Cardiac muscle cell (in vitro differentiated cells and primary cell): ENCODE measurements around the gene POLR3H. TPM values are rescaled to one million over a fixed set of nuclear protein-coding genes. Genes with fewer than 3 reads are reported as not detected.

Experiments used
- DNase-seq, 2 donors: peaks; one replicate each; pipeline versions ENCODE4 v3.0.0 to v3.0.0-alpha.2; 2010 to 2017; ENCODE audit warnings: low read depth in 1 of 2, low spot score in 1 of 2
- H3K27ac ChIP-seq: fragments of 200-600 bp; sonication (generic); 2 replicates; pipeline ENCODE4 v1.5.1; 2016
- H3K27me3 ChIP-seq: fragments of 200-600 bp; sonication (generic); 2 replicates; pipeline ENCODE4 v1.6.0; 2016; ENCODE audit warnings: control low read depth
- H3K36me3 ChIP-seq: fragments of 200-600 bp; sonication (generic); 2 replicates; pipeline ENCODE4 v1.5.1; 2016; ENCODE audit warnings: control low read depth
- H3K4me1 ChIP-seq: fragments of 200-600 bp; sonication (generic); 2 replicates; pipeline ENCODE4 v1.8.1; 2017; ENCODE audit warnings: low read depth, mild to moderate bottlenecking, mixed run types
- H3K4me3 ChIP-seq: fragments of 200-600 bp; sonication (generic); 2 replicates; pipeline ENCODE4 v1.5.1; 2016; ENCODE audit warnings: mild to moderate bottlenecking
- H3K9me3 ChIP-seq: fragments of 200-600 bp; sonication (generic); 2 replicates; pipeline ENCODE4 v1.5.1; 2017; ENCODE audit warnings: low read depth, mild to moderate bottlenecking, control low read depth
- polyA plus RNA-seq: library from polyadenylated mRNA; unstranded; fragments of >200 nt; fragmentation: Nextera tagmentation; extraction: Ambion mirVana; gene quantifications from 2 replicates; pipeline ENCODE4 v1.2.1, GENCODE V29; 2016
- total RNA-seq: library from RNA; depleted of rRNA; stranded (reverse); fragments of >200 nt; gene quantifications from 2 replicates; pipeline ENCODE4 v1.2.3, GENCODE V29; 2016
- TF ChIP-seq, protein P1 (sequence below): IDR thresholded peaks from 2 replicates; pipeline ENCODE4 v1.5.1; 2012; ENCODE audit warnings: low read depth, mild to moderate bottlenecking, low read length

Gene POLR3H
- total and polyA plus RNA-seq, 2 experiments from 2014 or later = 11.4 to 30.9 TPM

DNA sequence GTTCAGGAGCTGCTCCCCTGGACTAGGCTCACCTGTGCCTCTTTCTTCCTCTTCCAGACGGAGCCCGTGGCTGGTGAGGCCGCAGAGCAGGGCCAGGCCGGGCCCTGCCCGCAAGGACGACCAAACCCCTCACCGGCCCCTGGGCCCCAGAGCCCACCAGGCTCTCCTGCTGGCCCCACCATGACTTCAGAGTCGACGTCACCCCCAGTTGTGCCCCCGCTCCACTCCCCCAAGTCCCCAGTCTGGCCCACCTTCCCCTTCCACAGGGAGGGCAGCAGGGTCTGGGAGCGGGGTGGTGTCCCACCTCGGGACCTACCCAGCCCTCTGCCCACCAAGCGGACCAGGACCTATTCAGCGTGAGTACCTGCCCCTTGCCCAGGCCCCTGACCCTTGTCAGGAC lies 27.5 kb upstream of the POLR3H start:
- H3K27me3 ChIP-seq = no peaks in the 10 kb centered on the region
- H3K4me1 ChIP-seq = no peaks in the 10 kb centered on the region
- TF ChIP-seq, protein P1, sequence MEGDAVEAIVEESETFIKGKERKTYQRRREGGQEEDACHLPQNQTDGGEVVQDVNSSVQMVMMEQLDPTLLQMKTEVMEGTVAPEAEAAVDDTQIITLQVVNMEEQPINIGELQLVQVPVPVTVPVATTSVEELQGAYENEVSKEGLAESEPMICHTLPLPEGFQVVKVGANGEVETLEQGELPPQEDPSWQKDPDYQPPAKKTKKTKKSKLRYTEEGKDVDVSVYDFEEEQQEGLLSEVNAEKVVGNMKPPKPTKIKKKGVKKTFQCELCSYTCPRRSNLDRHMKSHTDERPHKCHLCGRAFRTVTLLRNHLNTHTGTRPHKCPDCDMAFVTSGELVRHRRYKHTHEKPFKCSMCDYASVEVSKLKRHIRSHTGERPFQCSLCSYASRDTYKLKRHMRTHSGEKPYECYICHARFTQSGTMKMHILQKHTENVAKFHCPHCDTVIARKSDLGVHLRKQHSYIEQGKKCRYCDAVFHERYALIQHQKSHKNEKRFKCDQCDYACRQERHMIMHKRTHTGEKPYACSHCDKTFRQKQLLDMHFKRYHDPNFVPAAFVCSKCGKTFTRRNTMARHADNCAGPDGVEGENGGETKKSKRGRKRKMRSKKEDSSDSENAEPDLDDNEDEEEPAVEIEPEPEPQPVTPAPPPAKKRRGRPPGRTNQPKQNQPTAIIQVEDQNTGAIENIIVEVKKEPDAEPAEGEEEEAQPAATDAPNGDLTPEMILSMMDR = no peak
- H3K9me3 ChIP-seq = no peaks in the 10 kb centered on the region
- H3K27ac ChIP-seq = no peak overlapping the region
- H3K4me3 ChIP-seq = no peak overlapping the region
- no peak for DNase-seq
- H3K36me3 ChIP-seq = no peaks in the 10 kb centered on the region

DNA sequence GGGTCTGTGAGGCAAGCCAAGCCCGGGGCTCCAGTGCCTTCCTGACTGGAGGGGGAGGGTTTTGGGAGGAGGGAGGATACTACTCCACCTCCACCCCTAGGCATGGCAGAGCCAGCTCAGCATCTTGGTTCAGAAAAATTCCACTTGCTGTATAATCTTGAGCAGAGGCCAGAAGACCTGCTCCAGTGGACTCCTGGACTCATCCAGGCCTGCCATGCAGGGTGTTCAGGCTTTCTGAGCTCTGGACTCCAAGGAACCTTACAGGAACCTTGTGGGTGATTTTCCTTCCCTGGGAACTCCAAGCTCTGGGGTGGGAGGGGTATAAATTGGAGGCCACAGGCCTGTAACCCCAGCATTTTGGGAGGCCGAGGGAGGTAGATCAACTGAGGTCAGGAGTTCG lies 26.0 kb upstream of the POLR3H start:
- H3K27ac ChIP-seq = no peak overlapping the region

DNA sequence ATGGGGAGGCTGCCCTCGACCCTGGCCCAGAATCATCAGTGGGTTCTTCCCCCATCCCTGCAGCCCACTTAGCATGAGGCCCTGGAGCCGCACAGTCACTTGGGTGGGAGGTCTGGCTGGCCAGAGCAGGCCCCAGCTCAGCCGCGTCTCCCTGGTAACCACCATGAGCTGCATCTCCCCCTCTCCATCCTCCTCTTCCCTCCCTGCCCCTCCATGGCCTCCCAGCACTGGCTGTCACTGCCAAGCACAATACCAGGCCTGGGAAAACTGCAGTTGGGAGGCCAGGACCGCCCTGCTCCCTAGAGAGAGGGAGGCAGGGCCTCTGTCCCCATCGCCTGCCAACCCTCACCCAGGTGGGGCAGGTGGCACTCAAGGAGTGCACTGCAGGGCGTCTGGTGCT lies 24.5 kb upstream of the POLR3H start:
- H3K4me3 ChIP-seq = no peak overlapping the region
- TF ChIP-seq, protein P1 = no peak
- H3K9me3 ChIP-seq = no peaks in the 10 kb centered on the region
- no peak overlapping the region for H3K27ac ChIP-seq
- no peaks in the 10 kb centered on the region for H3K4me1 ChIP-seq
- H3K27me3 ChIP-seq = no peaks in the 10 kb centered on the region
- H3K36me3 ChIP-seq = no peaks in the 10 kb centered on the region
- DNase-seq = no peak

More for the DNA sequence above, 26.0 kb upstream of the POLR3H start:
- Histone ChIP-seq H3K4me1 (no peaks in the 10 kb centered on the region), H3K9me3 (no peaks in the 10 kb centered on the region), H3K4me3 (no peak overlapping the region), H3K27me3 (no peaks in the 10 kb centered on the region), H3K36me3 (no peaks in the 10 kb centered on the region)
- no peak for DNase-seq
- TF ChIP-seq, protein P1 = no peak

DNA sequence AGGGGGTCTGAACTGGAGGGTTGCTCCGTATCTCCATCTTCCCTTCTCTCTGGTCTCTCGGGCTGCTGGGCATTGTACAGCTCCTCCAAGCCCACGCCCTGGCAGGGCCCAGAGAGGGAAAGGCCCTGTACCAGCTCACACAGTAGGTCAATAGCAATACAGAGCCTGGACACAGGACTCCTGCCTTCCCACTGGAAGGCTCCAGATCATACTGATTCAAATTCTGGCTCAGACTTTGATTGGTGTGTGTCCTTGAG lies 23.2 kb upstream of the POLR3H start:
- Histone ChIP-seq H3K36me3 (no peaks in the 10 kb centered on the region), H3K4me3 (no peak overlapping the region), H3K27ac (no peak overlapping the region), H3K9me3 (no peaks in the 10 kb centered on the region), H3K4me1 (peaks cover 9% of the 10 kb centered on the region), H3K27me3 (no peaks in the 10 kb centered on the region)
- TF ChIP-seq, protein P1 = no peak
- DNase-seq = no peak

DNA sequence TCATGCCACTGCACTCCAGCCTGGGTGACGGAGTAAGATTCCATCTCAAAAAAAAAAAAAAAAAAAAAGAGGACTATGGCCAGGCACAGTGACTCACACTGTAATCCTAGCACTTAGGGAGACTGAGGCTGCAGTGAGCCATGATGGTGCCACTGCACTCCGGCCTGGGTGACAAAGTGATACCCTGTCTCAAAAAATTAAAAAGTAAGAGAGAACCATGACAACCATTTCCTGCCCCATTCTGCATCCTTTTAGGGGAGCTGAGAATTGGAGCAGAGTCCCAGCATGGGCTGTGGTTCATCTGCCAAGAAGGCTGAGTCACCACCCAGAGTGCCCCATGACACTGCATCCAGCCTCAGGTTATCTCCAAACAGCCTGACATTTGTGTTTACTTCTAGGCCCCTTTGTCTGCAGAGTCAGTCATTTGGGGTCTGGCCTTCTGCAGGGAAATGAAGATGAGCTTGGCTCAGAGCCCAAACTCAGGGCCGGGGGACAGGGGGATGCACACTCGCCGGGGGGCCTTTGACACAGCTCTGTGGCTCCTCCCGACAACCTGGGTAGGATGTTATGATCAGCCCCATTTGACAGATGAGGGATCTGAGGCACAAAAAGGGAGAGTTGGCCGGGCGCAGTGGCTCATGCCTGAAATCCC lies 21.3 kb upstream of the POLR3H start:
- TF ChIP-seq, protein P1 = no peak
- Histone ChIP-seq H3K36me3 (no peaks in the 10 kb centered on the region), H3K4me1 (peaks cover 22% of the 10 kb centered on the region), H3K4me3 (no peak overlapping the region), H3K27me3 (no peaks in the 10 kb centered on the region), H3K27ac (no peak overlapping the region), H3K9me3 (no peaks in the 10 kb centered on the region)
- DNase-seq = peak in 1 of 2 donors; percentile 82

DNA sequence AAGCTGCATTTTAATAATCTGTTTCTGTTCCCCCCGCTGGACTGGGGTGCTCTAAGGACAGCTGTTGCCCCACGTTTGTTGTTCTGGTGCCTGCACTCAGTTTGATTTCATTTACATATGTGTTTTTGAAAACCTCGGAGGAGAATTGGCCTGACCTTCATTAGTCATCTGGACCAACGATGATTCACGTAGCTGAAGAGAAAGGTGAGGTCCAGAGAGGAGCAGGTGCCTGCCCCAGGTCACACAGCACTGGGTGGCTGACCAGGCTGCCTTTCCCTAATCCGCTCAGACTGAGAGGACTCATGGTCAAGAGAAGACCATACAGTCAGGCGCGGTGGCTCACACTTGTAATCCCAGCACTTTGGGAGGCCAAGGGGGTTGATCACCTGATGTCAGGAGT lies 20.3 kb upstream of the POLR3H start:
- no peak for DNase-seq
- Histone ChIP-seq H3K27me3 (no peaks in the 10 kb centered on the region), H3K4me1 (peaks cover 32% of the 10 kb centered on the region), H3K9me3 (no peaks in the 10 kb centered on the region), H3K27ac (no peak overlapping the region), H3K36me3 (no peaks in the 10 kb centered on the region), H3K4me3 (no peak overlapping the region)
- TF ChIP-seq, protein P1 = no peak
